PFSK-1 (cell line): ENCODE data around the gene NOD2.

Source experiments
- POLR2AphosphoS5 ChIP-seq: IDR thresholded peaks from 2 replicates; pipeline ENCODE4 v1.6.1; 2012; ENCODE audit warnings: low read depth, mild to moderate bottlenecking, control low read depth, low read length, moderate library complexity
- TAF1 ChIP-seq: IDR thresholded peaks from 2 replicates; pipeline ENCODE4 v1.6.1; 2012; ENCODE audit warnings: low read length, control low read depth, borderline replicate concordance; ENCODE audit not compliant: insufficient read depth
- TF ChIP-seq, protein P1 (sequence below), 2 experiments: IDR thresholded peaks; 2 replicates each; pipeline versions ENCODE4 v1.6.1 to v1.8.0; 2011 to 2012; ENCODE audit warnings: low read depth in 2 of 2, low read length in 2 of 2, control low read depth in 1 of 2, inconsistent platforms in 1 of 2, mild to moderate bottlenecking in 1 of 2, moderate library complexity in 1 of 2; ENCODE audit not compliant: insufficient read depth in 1 of 2

DNA sequence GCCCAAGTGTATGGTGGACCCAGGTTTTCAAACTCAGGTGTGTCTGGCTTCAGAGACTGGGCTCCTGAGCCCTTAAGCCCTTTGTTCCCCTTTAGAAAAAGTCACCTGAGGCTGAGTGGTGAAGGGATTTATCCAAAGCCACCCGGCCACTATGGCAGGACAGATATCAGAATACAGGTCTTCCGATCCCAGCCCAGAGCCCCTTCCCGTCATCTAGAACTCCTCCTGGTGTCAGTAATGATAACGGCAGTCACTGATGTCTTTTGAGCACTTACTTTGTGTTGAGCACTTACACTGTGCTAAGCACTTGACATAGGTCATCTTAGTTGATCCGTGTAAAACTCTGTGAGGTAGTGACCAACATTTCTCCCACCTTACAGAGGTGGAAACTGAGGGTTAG, 16.6 kb downstream of the NOD2 start:
- TF ChIP-seq POLR2AphosphoS5 = no peak
- no peak for TF ChIP-seq TAF1
- TF ChIP-seq, protein P1, sequence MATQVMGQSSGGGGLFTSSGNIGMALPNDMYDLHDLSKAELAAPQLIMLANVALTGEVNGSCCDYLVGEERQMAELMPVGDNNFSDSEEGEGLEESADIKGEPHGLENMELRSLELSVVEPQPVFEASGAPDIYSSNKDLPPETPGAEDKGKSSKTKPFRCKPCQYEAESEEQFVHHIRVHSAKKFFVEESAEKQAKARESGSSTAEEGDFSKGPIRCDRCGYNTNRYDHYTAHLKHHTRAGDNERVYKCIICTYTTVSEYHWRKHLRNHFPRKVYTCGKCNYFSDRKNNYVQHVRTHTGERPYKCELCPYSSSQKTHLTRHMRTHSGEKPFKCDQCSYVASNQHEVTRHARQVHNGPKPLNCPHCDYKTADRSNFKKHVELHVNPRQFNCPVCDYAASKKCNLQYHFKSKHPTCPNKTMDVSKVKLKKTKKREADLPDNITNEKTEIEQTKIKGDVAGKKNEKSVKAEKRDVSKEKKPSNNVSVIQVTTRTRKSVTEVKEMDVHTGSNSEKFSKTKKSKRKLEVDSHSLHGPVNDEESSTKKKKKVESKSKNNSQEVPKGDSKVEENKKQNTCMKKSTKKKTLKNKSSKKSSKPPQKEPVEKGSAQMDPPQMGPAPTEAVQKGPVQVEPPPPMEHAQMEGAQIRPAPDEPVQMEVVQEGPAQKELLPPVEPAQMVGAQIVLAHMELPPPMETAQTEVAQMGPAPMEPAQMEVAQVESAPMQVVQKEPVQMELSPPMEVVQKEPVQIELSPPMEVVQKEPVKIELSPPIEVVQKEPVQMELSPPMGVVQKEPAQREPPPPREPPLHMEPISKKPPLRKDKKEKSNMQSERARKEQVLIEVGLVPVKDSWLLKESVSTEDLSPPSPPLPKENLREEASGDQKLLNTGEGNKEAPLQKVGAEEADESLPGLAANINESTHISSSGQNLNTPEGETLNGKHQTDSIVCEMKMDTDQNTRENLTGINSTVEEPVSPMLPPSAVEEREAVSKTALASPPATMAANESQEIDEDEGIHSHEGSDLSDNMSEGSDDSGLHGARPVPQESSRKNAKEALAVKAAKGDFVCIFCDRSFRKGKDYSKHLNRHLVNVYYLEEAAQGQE (IDR thresholded peaks at IDR 0.05; ENCODE audit: insufficient read depth in 1 of 2, low read depth in 2 of 2, low read length in 2 of 2) = no peak
